Measurements from ENCODE around the gene DHDH. TPM values are rescaled to one million over a fixed set of nuclear protein-coding genes. Genes with fewer than 3 reads are reported as not detected.

The DHDH gene
- total RNA-seq, 1 donor from 2014 or later = not detected

- DNase-seq (ENCODE audit: low spot score) = no peak
- Mint-ChIP-seq H3K27ac (peak overlapping the region; percentile 48), H3K4me3 (no peak overlapping the region), H3K36me3 (ENCODE audit: low read depth) (peaks cover 33% of the 10 kb centered on the region), H3K9me3 (no peaks in the 10 kb centered on the region), H3K4me1 (ENCODE audit: low read depth) (peaks cover 55% of the 10 kb centered on the region), H3K27me3 (ENCODE audit: insufficient read depth) (no peaks in the 10 kb centered on the region)
- intact Hi-C loops (cut with micrococcal nuclease) = loop anchor here (10.0 kb wide), 2 partner anchors 235 to 445 kb away; partner anchors contain the start of gene LMTK3
Observed at GRCh38 chr19:48959341-48960239, 26.1 kb downstream of the DHDH start.

GRCh38 chr19:48961051-48961649, 27.7 kb downstream of the DHDH start:
- peaks cover 58% of the 10 kb centered on the region for H3K4me1 Mint-ChIP-seq (ENCODE audit: low read depth)
- DNase-seq (ENCODE audit: low spot score) = no peak
- H3K27ac Mint-ChIP-seq = peak overlapping the region; percentile 73
- peaks cover 28% of the 10 kb centered on the region for H3K36me3 Mint-ChIP-seq (ENCODE audit: low read depth)
- peak overlapping the region; percentile 11 for H3K4me3 Mint-ChIP-seq
- no peaks in the 10 kb centered on the region for H3K9me3 Mint-ChIP-seq
- intact Hi-C loops (cut with micrococcal nuclease) = loop anchor here (10.0 kb wide), 1 partner anchor 236 kb away; no protein-coding TSS in a partner anchor
- H3K27me3 Mint-ChIP-seq (ENCODE audit: insufficient read depth) = no peaks in the 10 kb centered on the region

- Mint-ChIP-seq H3K27ac (peak overlapping the region; percentile 95), H3K4me1 (ENCODE audit: low read depth) (peaks cover 58% of the 10 kb centered on the region), H3K36me3 (ENCODE audit: low read depth) (peaks cover 30% of the 10 kb centered on the region), H3K9me3 (no peaks in the 10 kb centered on the region), H3K27me3 (ENCODE audit: insufficient read depth) (no peaks in the 10 kb centered on the region), H3K4me3 (peak overlapping the region; percentile 60)
- intact Hi-C loops (cut with micrococcal nuclease) = loop anchor here (10.0 kb wide), 1 partner anchor 237 kb away; no protein-coding TSS in a partner anchor
- no peak for DNase-seq (ENCODE audit: low spot score)
Observed at GRCh38 chr19:48961673-48962028, 28.2 kb downstream of the DHDH start.

- Mint-ChIP-seq H3K4me3 (peak overlapping the region; percentile 60), H3K27ac (peak overlapping the region; percentile 95), H3K27me3 (ENCODE audit: insufficient read depth) (no peaks in the 10 kb centered on the region), H3K4me1 (ENCODE audit: low read depth) (peaks cover 59% of the 10 kb centered on the region), H3K9me3 (no peaks in the 10 kb centered on the region), H3K36me3 (ENCODE audit: low read depth) (peaks cover 26% of the 10 kb centered on the region)
- intact Hi-C loops (cut with micrococcal nuclease) = loop anchor here (10.0 kb wide), 1 partner anchor 237 kb away; no protein-coding TSS in a partner anchor
- no peak for DNase-seq (ENCODE audit: low spot score)
Observed at GRCh38 chr19:48962029-48962848, 28.7 kb downstream of the DHDH start.

- Mint-ChIP-seq H3K36me3 (ENCODE audit: low read depth) (peaks cover 21% of the 10 kb centered on the region), H3K4me3 (peak overlapping the region; percentile 47), H3K9me3 (no peaks in the 10 kb centered on the region), H3K27ac (peak overlapping the region; percentile 95), H3K27me3 (ENCODE audit: insufficient read depth) (no peaks in the 10 kb centered on the region), H3K4me1 (ENCODE audit: low read depth) (peaks cover 61% of the 10 kb centered on the region)
- DNase-seq (ENCODE audit: low spot score) = no peak
- intact Hi-C loops (cut with micrococcal nuclease) = loop anchor here (10.0 kb wide), 1 partner anchor 238 kb away; no protein-coding TSS in a partner anchor
Observed at GRCh38 chr19:48962849-48963165, 29.3 kb downstream of the DHDH start.

- intact Hi-C loops (cut with micrococcal nuclease) = loop anchor here (2.0 to 10.0 kb wide), 2 partner anchors 105 to 239 kb away; no protein-coding TSS in a partner anchor
- Mint-ChIP-seq H3K9me3 (no peaks in the 10 kb centered on the region), H3K27me3 (ENCODE audit: insufficient read depth) (no peaks in the 10 kb centered on the region), H3K27ac (peak overlapping the region; percentile 95), H3K4me1 (ENCODE audit: low read depth) (peaks cover 58% of the 10 kb centered on the region), H3K4me3 (peak overlapping the region; percentile 95), H3K36me3 (ENCODE audit: low read depth) (peaks cover 23% of the 10 kb centered on the region)
- DNase-seq (ENCODE audit: low spot score) = peak; percentile 63
Observed at GRCh38 chr19:48963371-48964204, 30.1 kb downstream of the DHDH start.

GRCh38 chr19:48964205-48965039, 30.9 kb downstream of the DHDH start:
- H3K4me1 Mint-ChIP-seq (ENCODE audit: low read depth) = peaks cover 58% of the 10 kb centered on the region
- H3K27ac Mint-ChIP-seq = peak overlapping the region; percentile 95
- H3K36me3 Mint-ChIP-seq (ENCODE audit: low read depth) = peaks cover 22% of the 10 kb centered on the region
- intact Hi-C loops (cut with micrococcal nuclease) = loop anchor here (1.0 to 10.0 kb wide), 9 partner anchors 10 to 495 kb away; partner anchors contain the start of genes BAX, CA11, CYTH2 and DHDH
- no peak for DNase-seq (ENCODE audit: low spot score)
- H3K27me3 Mint-ChIP-seq (ENCODE audit: insufficient read depth) = no peaks in the 10 kb centered on the region
- H3K4me3 Mint-ChIP-seq = peak overlapping the region; percentile 95
- no peaks in the 10 kb centered on the region for H3K9me3 Mint-ChIP-seq

- DNase-seq (ENCODE audit: low spot score) = peak; percentile 91
- intact Hi-C loops (cut with micrococcal nuclease) = loop anchor here (1.0 to 10.0 kb wide), 9 partner anchors 11 to 496 kb away; partner anchors contain the start of genes BAX, CA11, CYTH2 and DHDH
- H3K4me3 Mint-ChIP-seq = peak within 1 kb of the TSS; percentile 95
- peaks cover 25% of the 10 kb centered on the region for H3K36me3 Mint-ChIP-seq (ENCODE audit: low read depth)
- peak within 1 kb of the TSS; percentile 96 for H3K27ac Mint-ChIP-seq
- H3K4me1 Mint-ChIP-seq (ENCODE audit: low read depth) = peaks cover 58% of the 10 kb centered on the region
- no peaks in the 10 kb centered on the region for H3K27me3 Mint-ChIP-seq (ENCODE audit: insufficient read depth)
- H3K9me3 Mint-ChIP-seq = no peaks in the 10 kb centered on the region
Observed at GRCh38 chr19:48965040-48965805, 31.7 kb downstream of the DHDH start, which contains the start of gene FTL. FTL (plus strand) TSS chr19:48965309; CDS start chr19:48965508, 199 bp downstream.

- Mint-ChIP-seq H3K27me3 (ENCODE audit: insufficient read depth) (no peaks in the 10 kb centered on the region), H3K36me3 (ENCODE audit: low read depth) (peaks cover 26% of the 10 kb centered on the region), H3K27ac (peak overlapping the region; percentile 96), H3K4me3 (peak overlapping the region; percentile 95), H3K4me1 (ENCODE audit: low read depth) (peaks cover 59% of the 10 kb centered on the region), H3K9me3 (no peaks in the 10 kb centered on the region)
- peak; percentile 84 for DNase-seq (ENCODE audit: low spot score)
- intact Hi-C loops (cut with micrococcal nuclease) = loop anchor here (1.0 to 10.0 kb wide), 9 partner anchors 12 to 497 kb away; partner anchors contain the start of genes BAX, CA11, CYTH2 and DHDH
Observed at GRCh38 chr19:48965806-48966540, 32.5 kb downstream of the DHDH start.
